GM19025 (cell line): ENCODE results near the gene GID8.

Experiments used
- ATAC-seq: cut with Tn5 transposase; IDR thresholded peaks from one replicate; pipeline ENCODE4 v1.9.1; 2021; ENCODE audit warnings: mild to moderate bottlenecking, low read depth, moderate library complexity; ENCODE audit not compliant: unreplicated experiment

GID8 gene

GRCh38 chr20:62902926-62903615 is 34.9 kb upstream of the GID8 start:
- no peak for ATAC-seq

- ATAC-seq: no peak
Measured at GRCh38 chr20:62905536-62906117, 32.3 kb upstream of the GID8 start.

- no peak for ATAC-seq
Measured at GRCh38 chr20:62906209-62906608, 31.7 kb upstream of the GID8 start.

GRCh38 chr20:62906647-62907375 is 31.1 kb upstream of the GID8 start:
- ATAC-seq: no peak

GRCh38 chr20:62907384-62908317 is 30.3 kb upstream of the GID8 start:
- no peak for ATAC-seq

GRCh38 chr20:62908971-62909791 is 28.8 kb upstream of the GID8 start:
- no peak for ATAC-seq

GRCh38 chr20:62910217-62910766 is 27.7 kb upstream of the GID8 start:
- no peak for ATAC-seq

GRCh38 chr20:62910777-62911497 is 27.0 kb upstream of the GID8 start:
- no peak for ATAC-seq

- no peak for ATAC-seq
Measured at GRCh38 chr20:62911701-62912280, 26.2 kb upstream of the GID8 start.

GRCh38 chr20:62913043-62913630 is 24.8 kb upstream of the GID8 start:
- ATAC-seq: no peak

- no peak for ATAC-seq
Measured at GRCh38 chr20:62914436-62914835, 23.5 kb upstream of the GID8 start.

GRCh38 chr20:62914970-62915457 is 22.9 kb upstream of the GID8 start:
- ATAC-seq: no peak

- ATAC-seq: no peak
Measured at GRCh38 chr20:62916703-62917476, 21.1 kb upstream of the GID8 start.

GRCh38 chr20:62917720-62918119 is 20.2 kb upstream of the GID8 start:
- ATAC-seq: no peak

GRCh38 chr20:62918147-62918546 is 19.8 kb upstream of the GID8 start:
- ATAC-seq: no peak

GRCh38 chr20:62918831-62919230 is 19.1 kb upstream of the GID8 start:
- ATAC-seq: no peak

GRCh38 chr20:62920039-62920645 is 17.8 kb upstream of the GID8 start:
- ATAC-seq: no peak
